Keratinocyte (primary cell): Measurements from ENCODE around the gene ZNF148.

Source experiments
- EZH2 ChIP-seq: IDR thresholded peaks from one replicate; pipeline ENCODE4 v1.6.1; 2012; ENCODE audit warnings: inconsistent platforms, mild to moderate bottlenecking, low read length, moderate library complexity
- TF ChIP-seq, protein P1 (sequence below), 3 experiments: IDR thresholded peaks in 1 of 3; conservative IDR thresholded peaks in 1 of 3; optimal IDR thresholded peaks in 1 of 3; 2 replicates in 2 of 3; 3 replicates in 1 of 3; pipeline versions ENCODE3 to v1.5.1; 2011; ENCODE audit warnings: low read length in 3 of 3, mild to moderate bottlenecking in 3 of 3, moderate library complexity in 2 of 3, control low read depth in 1 of 3, inconsistent platforms in 1 of 3; ENCODE audit not compliant: insufficient read depth in 2 of 3; ENCODE audit errors: extremely low read depth in 1 of 3

DNA sequence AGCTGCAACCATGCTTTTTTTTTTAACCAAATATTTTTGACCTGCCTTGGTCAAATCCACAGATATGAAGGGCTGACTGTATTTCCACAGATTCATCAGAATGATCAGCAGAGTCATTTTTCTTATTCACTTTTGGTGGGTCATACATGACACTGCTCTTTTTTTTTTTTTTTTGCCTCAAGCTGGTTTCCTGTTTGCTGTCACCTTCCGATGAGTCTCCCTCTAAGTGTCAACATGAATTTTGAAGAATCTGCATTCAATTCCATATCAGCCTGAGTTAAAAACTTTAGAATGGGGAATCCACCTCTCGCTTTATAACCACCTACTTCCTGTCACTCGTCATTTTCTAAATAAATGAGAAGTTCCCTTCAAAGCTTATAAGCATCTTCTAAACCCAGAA lies 160.4 kb downstream of the ZNF148 start:
- TF ChIP-seq, protein P1, sequence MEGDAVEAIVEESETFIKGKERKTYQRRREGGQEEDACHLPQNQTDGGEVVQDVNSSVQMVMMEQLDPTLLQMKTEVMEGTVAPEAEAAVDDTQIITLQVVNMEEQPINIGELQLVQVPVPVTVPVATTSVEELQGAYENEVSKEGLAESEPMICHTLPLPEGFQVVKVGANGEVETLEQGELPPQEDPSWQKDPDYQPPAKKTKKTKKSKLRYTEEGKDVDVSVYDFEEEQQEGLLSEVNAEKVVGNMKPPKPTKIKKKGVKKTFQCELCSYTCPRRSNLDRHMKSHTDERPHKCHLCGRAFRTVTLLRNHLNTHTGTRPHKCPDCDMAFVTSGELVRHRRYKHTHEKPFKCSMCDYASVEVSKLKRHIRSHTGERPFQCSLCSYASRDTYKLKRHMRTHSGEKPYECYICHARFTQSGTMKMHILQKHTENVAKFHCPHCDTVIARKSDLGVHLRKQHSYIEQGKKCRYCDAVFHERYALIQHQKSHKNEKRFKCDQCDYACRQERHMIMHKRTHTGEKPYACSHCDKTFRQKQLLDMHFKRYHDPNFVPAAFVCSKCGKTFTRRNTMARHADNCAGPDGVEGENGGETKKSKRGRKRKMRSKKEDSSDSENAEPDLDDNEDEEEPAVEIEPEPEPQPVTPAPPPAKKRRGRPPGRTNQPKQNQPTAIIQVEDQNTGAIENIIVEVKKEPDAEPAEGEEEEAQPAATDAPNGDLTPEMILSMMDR (optimal IDR thresholded peaks at IDR 0.05 in 1 of 3, IDR thresholded peaks at IDR 0.05 in 1 of 3, conservative IDR thresholded peaks at IDR 0.05 in 1 of 3; ENCODE audit: extremely low read depth in 1 of 3, insufficient read depth in 2 of 3, low read length in 3 of 3), result no peak
- no peak for TF ChIP-seq EZH2
